Uterus (tissue), 4 donors: Measurements from ENCODE around the gene CAMTA1. TPM values are rescaled to one million over a fixed set of nuclear protein-coding genes. Genes with fewer than 3 reads are reported as not detected.

Experiments used
- DNase-seq, 2 donors: peaks; one replicate each; pipeline ENCODE4 v3.0.0-alpha.2; 2019 to 2020
- H3K27ac ChIP-seq, 2 donors: fragments of 200-600 bp; sonication (generic); 1 replicate in 1 of 2; 2 replicates in 1 of 2; pipeline ENCODE4 v1.5.1; 2016 to 2018
- H3K27me3 ChIP-seq, 2 donors: fragments of 200-600 bp; sonication (generic); one replicate each; pipeline ENCODE4 v1.5.1; 2018 to 2019; ENCODE audit warnings: control low read depth in 1 of 2
- H3K36me3 ChIP-seq, 2 donors: fragments of 200-600 bp; sonication (generic); one replicate each; pipeline ENCODE4 v1.5.1; 2019; ENCODE audit warnings: control low read depth in 1 of 2
- H3K4me1 ChIP-seq, 2 donors: fragments of 200-600 bp; sonication (generic); one replicate each; pipeline ENCODE4 v1.5.1; 2018 to 2019; ENCODE audit warnings: control low read depth in 1 of 2
- H3K4me3 ChIP-seq, 2 donors: fragments of 200-600 bp; sonication (generic); 1 replicate in 1 of 2; 2 replicates in 1 of 2; pipeline ENCODE4 v1.5.1; 2018 to 2019; ENCODE audit warnings: mild to moderate bottlenecking in 1 of 2
- H3K9me3 ChIP-seq, 2 donors: fragments of 200-600 bp; sonication (generic); one replicate each; pipeline ENCODE4 v1.5.1; 2019; ENCODE audit warnings: control low read depth in 1 of 2
- POLR2A ChIP-seq, 2 donors: fragments of 450-650 bp; IDR thresholded peaks; one replicate each; pipeline ENCODE4 v1.6.1; 2016; ENCODE audit warnings: antibody characterized with exemption in 2 of 2, mild to moderate bottlenecking in 1 of 2, moderate library complexity in 1 of 2
- intact Hi-C: fragments of 100-400 bp; cut with DNase I; formaldehyde crosslinking; loops from one replicate; pipeline ENCODE4 v1.15.1; 2023; ENCODE audit warnings: low total_unique reads
- total RNA-seq, 4 donors: library from RNA; depleted of rRNA in 3 of 4; stranded (reverse); fragments of >200 nt in 3 of 4; gene quantifications; one replicate each; pipeline versions ENCODE4 v1.1.0 to v1.2.4, GENCODE V29; 2014 to 2023
- TF ChIP-seq, protein P1 (sequence below), 4 experiments: fragments of 200-600 bp in 2 of 4; fragments of 450-650 bp in 2 of 4; sonication (generic) in 2 of 4; IDR thresholded peaks; one replicate each; pipeline ENCODE4 v1.5.1; 2016 to 2019; ENCODE audit warnings: antibody characterized with exemption in 4 of 4, mild to moderate bottlenecking in 2 of 4, moderate library complexity in 1 of 4
- donor health status: DM: yes; HTN: yes; CAD: no.

Gene CAMTA1
- total RNA-seq, 4 donors from 2014 or later = 29.7 to 427 (median 64.8) TPM

GRCh38 chr1:7345516-7345915 lies 560.3 kb downstream of the CAMTA1 start:
- no peak for DNase-seq
- TF ChIP-seq, protein P1, sequence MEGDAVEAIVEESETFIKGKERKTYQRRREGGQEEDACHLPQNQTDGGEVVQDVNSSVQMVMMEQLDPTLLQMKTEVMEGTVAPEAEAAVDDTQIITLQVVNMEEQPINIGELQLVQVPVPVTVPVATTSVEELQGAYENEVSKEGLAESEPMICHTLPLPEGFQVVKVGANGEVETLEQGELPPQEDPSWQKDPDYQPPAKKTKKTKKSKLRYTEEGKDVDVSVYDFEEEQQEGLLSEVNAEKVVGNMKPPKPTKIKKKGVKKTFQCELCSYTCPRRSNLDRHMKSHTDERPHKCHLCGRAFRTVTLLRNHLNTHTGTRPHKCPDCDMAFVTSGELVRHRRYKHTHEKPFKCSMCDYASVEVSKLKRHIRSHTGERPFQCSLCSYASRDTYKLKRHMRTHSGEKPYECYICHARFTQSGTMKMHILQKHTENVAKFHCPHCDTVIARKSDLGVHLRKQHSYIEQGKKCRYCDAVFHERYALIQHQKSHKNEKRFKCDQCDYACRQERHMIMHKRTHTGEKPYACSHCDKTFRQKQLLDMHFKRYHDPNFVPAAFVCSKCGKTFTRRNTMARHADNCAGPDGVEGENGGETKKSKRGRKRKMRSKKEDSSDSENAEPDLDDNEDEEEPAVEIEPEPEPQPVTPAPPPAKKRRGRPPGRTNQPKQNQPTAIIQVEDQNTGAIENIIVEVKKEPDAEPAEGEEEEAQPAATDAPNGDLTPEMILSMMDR (IDR thresholded peaks at IDR 0.05) = no peak
- TF ChIP-seq POLR2A (IDR thresholded peaks at IDR 0.05) = no peak
- Histone ChIP-seq H3K9me3 (no peaks in the 10 kb centered on the region), H3K27me3 (no peaks in the 10 kb centered on the region), H3K4me3 (no peak overlapping the region), H3K4me1 (no peaks in the 10 kb centered on the region), H3K36me3 (no peaks in the 10 kb centered on the region), H3K27ac (no peak overlapping the region)
- intact Hi-C loops = no loop called here

- Histone ChIP-seq H3K9me3 (no peaks in the 10 kb centered on the region), H3K4me1 (no peaks in the 10 kb centered on the region), H3K27me3 (no peaks in the 10 kb centered on the region), H3K27ac (no peak overlapping the region), H3K36me3 (no peaks in the 10 kb centered on the region), H3K4me3 (no peak overlapping the region)
- intact Hi-C loops = no loop called here
- TF ChIP-seq POLR2A (IDR thresholded peaks at IDR 0.05) = no peak
- TF ChIP-seq, protein P1 (IDR thresholded peaks at IDR 0.05) = no peak
- DNase-seq = no peak
Observed at GRCh38 chr1:7346070-7346596, 560.9 kb downstream of the CAMTA1 start.

GRCh38 chr1:7346600-7347570 lies 561.6 kb downstream of the CAMTA1 start:
- TF ChIP-seq, protein P1 (IDR thresholded peaks at IDR 0.05) = no peak
- TF ChIP-seq POLR2A (IDR thresholded peaks at IDR 0.05) = no peak
- H3K27me3 ChIP-seq = no peaks in the 10 kb centered on the region
- no peaks in the 10 kb centered on the region for H3K9me3 ChIP-seq
- intact Hi-C loops = no loop called here
- H3K4me3 ChIP-seq = no peak overlapping the region
- H3K36me3 ChIP-seq = no peaks in the 10 kb centered on the region
- H3K27ac ChIP-seq = no peak overlapping the region
- no peaks in the 10 kb centered on the region for H3K4me1 ChIP-seq
- DNase-seq = no peak

DNA sequence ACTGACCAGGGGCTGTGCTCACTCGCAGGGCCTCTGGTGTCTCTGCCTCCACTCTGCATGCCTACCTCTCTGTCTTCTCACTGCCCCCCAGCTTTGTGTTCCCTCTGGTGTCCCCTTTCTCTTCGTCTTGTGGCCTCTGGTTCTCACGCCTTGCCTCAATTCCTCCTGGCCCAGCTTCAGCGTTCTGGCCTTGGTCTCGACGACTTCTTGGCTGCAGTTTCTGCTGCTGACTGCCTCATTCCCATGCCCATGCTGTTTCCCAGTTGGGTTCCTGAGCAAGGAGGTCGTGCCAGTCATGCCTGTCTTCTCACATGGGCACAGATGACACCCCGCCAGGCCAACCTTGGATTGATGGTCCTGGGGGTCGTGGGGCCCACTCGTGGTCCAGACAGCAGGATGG lies 562.8 kb downstream of the CAMTA1 start:
- H3K27ac ChIP-seq = no peak overlapping the region
- no peaks in the 10 kb centered on the region for H3K36me3 ChIP-seq
- no peaks in the 10 kb centered on the region for H3K9me3 ChIP-seq
- H3K4me1 ChIP-seq = no peaks in the 10 kb centered on the region
- intact Hi-C loops = no loop called here
- no peak overlapping the region for H3K4me3 ChIP-seq
- DNase-seq = no peak
- H3K27me3 ChIP-seq = no peaks in the 10 kb centered on the region
- no peak for TF ChIP-seq POLR2A (IDR thresholded peaks at IDR 0.05)

GRCh38 chr1:7348580-7348979 lies 563.3 kb downstream of the CAMTA1 start:
- no peaks in the 10 kb centered on the region for H3K9me3 ChIP-seq
- no peak overlapping the region for H3K27ac ChIP-seq
- no peaks in the 10 kb centered on the region for H3K27me3 ChIP-seq
- TF ChIP-seq, protein P1 (IDR thresholded peaks at IDR 0.05) = no peak
- H3K4me3 ChIP-seq = no peak overlapping the region
- no peaks in the 10 kb centered on the region for H3K36me3 ChIP-seq
- no peaks in the 10 kb centered on the region for H3K4me1 ChIP-seq
- intact Hi-C loops = no loop called here
- no peak for DNase-seq
